ENCODE data around the gene SSU72. TPM values are rescaled to one million over a fixed set of nuclear protein-coding genes. Genes with fewer than 3 reads are reported as not detected.

The SSU72 gene
- total RNA-seq (65.1 and 72.7 TPM in 2 replicates), polyA plus RNA-seq (127 and 135 TPM in 2 replicates), polyA minus RNA-seq (ENCODE audit: low replicate concordance) (75.1 and 86.7 TPM in 2 replicates)
- polyA plus RNA-seq (2012) = 125 and 138 TPM in 2 replicates

DNA sequence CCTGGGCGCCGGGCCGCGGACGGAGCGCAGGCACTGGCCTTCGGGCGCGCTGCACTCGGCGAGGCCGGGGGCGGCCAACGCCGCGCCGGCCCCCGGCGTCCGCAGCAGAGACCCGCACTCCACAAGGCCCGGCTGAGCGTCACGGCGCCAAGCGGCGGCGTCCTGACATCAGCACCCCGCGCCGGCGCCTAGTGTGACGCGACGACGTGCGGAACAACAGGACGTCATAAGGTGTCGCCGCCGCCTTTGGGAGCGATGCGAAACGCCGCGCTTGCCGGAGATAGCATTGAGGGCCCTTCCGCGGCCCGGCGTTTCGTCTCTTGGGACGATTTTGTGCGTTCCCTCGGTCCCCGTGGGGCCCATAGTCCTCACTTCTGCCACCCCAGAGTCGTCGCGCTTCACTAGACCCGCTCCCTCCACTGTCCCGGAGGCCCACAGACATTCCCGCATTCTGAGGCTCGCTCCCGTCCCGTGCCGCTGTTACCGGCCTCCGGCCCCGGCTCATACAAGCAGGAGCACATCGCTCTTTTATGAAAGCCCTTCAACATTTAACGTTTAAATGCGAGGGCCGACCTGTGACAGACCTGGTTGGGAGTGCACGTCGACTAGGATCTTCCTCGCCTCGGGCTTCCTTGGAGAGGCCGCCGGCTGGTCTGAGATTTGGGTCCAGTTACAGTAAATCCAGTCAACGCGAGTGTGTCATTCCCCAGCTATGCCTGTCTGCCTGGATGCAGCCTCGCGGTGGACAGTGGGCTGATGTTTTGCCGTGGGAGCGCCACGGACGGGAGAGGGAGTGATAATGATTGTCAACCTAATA lies at the start of gene SSU72:
Gene SSU72 (minus strand): TSS at position 143 of the 817 bp plus-strand sequence. CDS start 306 bp downstream, outside the sequence.
- Histone ChIP-seq H3K4me3 (replicated peaks in 1 of 4; ENCODE audit: control extremely low read depth in 1 of 4, insufficient read depth in 1 of 4, low read depth in 3 of 4, low read length in 4 of 4) (peak within 1 kb of the TSS; percentile 83 to 97 (median 90)), H3K79me2 (ENCODE audit: control insufficient read depth, insufficient read depth, low read length) (peaks cover 44% of the 10 kb centered on the region), H3K4me1 (ENCODE audit: control insufficient read depth, extremely low read depth, insufficient read depth, low read length) (peaks cover 6% of the 10 kb centered on the region)

GRCh38 chr1:1623631-1624442 lies 49.2 kb upstream of the SSU72 start:
- Histone ChIP-seq H3K9me3 (ENCODE audit: control insufficient read depth, insufficient read depth, low read depth, low read length) (no peaks in the 10 kb centered on the region), H3K27ac (ENCODE audit: insufficient read depth, low read length) (no peak overlapping the region), H3K9ac (ENCODE audit: insufficient read depth, low read length) (no peak overlapping the region), H2AFZ (ENCODE audit: low read length) (no peak overlapping the region), H3K4me3 (replicated peaks in 1 of 4; ENCODE audit: control extremely low read depth in 1 of 4, insufficient read depth in 1 of 4, low read depth in 3 of 4, low read length in 4 of 4) (no peak overlapping the region), H3K79me2 (ENCODE audit: control insufficient read depth, insufficient read depth, low read length) (no peaks in the 10 kb centered on the region), H3K27me3 (ENCODE audit: control insufficient read depth, insufficient read depth, low read length) (no peaks in the 10 kb centered on the region), H3K4me2 (ENCODE audit: extremely low read depth, insufficient read depth, low read length) (no peak overlapping the region), H4K20me1 (ENCODE audit: control insufficient read depth, extremely low read depth, insufficient read depth, low read length) (no peaks in the 10 kb centered on the region), H3K4me1 (ENCODE audit: control insufficient read depth, extremely low read depth, insufficient read depth, low read length) (no peaks in the 10 kb centered on the region), H3K36me3 (ENCODE audit: control insufficient read depth, insufficient read depth, low read length) (peaks cover 6% of the 10 kb centered on the region)
- no peak for DNase-seq (ENCODE audit: low read depth in 2 of 2)
- TF ChIP-seq EZH2 (IDR thresholded peaks at IDR 0.05; ENCODE audit: low read length, missing control alignments) = no peak
- TF ChIP-seq, protein P1, sequence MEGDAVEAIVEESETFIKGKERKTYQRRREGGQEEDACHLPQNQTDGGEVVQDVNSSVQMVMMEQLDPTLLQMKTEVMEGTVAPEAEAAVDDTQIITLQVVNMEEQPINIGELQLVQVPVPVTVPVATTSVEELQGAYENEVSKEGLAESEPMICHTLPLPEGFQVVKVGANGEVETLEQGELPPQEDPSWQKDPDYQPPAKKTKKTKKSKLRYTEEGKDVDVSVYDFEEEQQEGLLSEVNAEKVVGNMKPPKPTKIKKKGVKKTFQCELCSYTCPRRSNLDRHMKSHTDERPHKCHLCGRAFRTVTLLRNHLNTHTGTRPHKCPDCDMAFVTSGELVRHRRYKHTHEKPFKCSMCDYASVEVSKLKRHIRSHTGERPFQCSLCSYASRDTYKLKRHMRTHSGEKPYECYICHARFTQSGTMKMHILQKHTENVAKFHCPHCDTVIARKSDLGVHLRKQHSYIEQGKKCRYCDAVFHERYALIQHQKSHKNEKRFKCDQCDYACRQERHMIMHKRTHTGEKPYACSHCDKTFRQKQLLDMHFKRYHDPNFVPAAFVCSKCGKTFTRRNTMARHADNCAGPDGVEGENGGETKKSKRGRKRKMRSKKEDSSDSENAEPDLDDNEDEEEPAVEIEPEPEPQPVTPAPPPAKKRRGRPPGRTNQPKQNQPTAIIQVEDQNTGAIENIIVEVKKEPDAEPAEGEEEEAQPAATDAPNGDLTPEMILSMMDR (conservative IDR thresholded peaks at IDR 0.05 in 1 of 2, IDR thresholded peaks at IDR 0.05 in 1 of 2; ENCODE audit: low read depth in 1 of 2, low read length in 2 of 2) = no peak

More for the DNA sequence above, at the start of gene SSU72:
- peak within 1 kb of the TSS; percentile 99 for H3K4me2 ChIP-seq (ENCODE audit: extremely low read depth, insufficient read depth, low read length)
- DNase-seq (ENCODE audit: low read depth in 2 of 2) = peak; percentile 90 to 94
- no peaks in the 10 kb centered on the region for H3K9me3 ChIP-seq (ENCODE audit: control insufficient read depth, insufficient read depth, low read depth, low read length)
- H3K36me3 ChIP-seq (ENCODE audit: control insufficient read depth, insufficient read depth, low read length) = peaks cover 1% of the 10 kb centered on the region
- H4K20me1 ChIP-seq (ENCODE audit: control insufficient read depth, extremely low read depth, insufficient read depth, low read length) = no peaks in the 10 kb centered on the region
- no peak for TF ChIP-seq EZH2 (IDR thresholded peaks at IDR 0.05; ENCODE audit: low read length, missing control alignments)
- TF ChIP-seq, protein P1 (conservative IDR thresholded peaks at IDR 0.05 in 1 of 2, IDR thresholded peaks at IDR 0.05 in 1 of 2; ENCODE audit: low read depth in 1 of 2, low read length in 2 of 2) = no peak
- H3K27me3 ChIP-seq (ENCODE audit: control insufficient read depth, insufficient read depth, low read length) = peaks cover 5% of the 10 kb centered on the region
- peak within 1 kb of the TSS; percentile 98 for H3K27ac ChIP-seq (ENCODE audit: insufficient read depth, low read length)
- H3K9ac ChIP-seq (ENCODE audit: insufficient read depth, low read length) = peak within 1 kb of the TSS; percentile 100
- peak within 1 kb of the TSS; percentile 57 for H2AFZ ChIP-seq (ENCODE audit: low read length)

- no peak overlapping the region for H3K4me3 ChIP-seq (replicated peaks in 1 of 4; ENCODE audit: control extremely low read depth in 1 of 4, insufficient read depth in 1 of 4, low read depth in 3 of 4, low read length in 4 of 4)
- H3K4me1 ChIP-seq (ENCODE audit: control insufficient read depth, extremely low read depth, insufficient read depth, low read length) = no peaks in the 10 kb centered on the region
- H3K27me3 ChIP-seq (ENCODE audit: control insufficient read depth, insufficient read depth, low read length) = no peaks in the 10 kb centered on the region
- H3K79me2 ChIP-seq (ENCODE audit: control insufficient read depth, insufficient read depth, low read length) = no peaks in the 10 kb centered on the region
- no peak for DNase-seq (ENCODE audit: low read depth in 2 of 2)
- H4K20me1 ChIP-seq (ENCODE audit: control insufficient read depth, extremely low read depth, insufficient read depth, low read length) = no peaks in the 10 kb centered on the region
- TF ChIP-seq, protein P1 (conservative IDR thresholded peaks at IDR 0.05 in 1 of 2, IDR thresholded peaks at IDR 0.05 in 1 of 2; ENCODE audit: low read depth in 1 of 2, low read length in 2 of 2) = no peak
- TF ChIP-seq EZH2 (IDR thresholded peaks at IDR 0.05; ENCODE audit: low read length, missing control alignments) = no peak
- no peak overlapping the region for H3K9ac ChIP-seq (ENCODE audit: insufficient read depth, low read length)
- H3K36me3 ChIP-seq (ENCODE audit: control insufficient read depth, insufficient read depth, low read length) = peaks cover 5% of the 10 kb centered on the region
- H3K27ac ChIP-seq (ENCODE audit: insufficient read depth, low read length) = no peak overlapping the region
- H2AFZ ChIP-seq (ENCODE audit: low read length) = no peak overlapping the region
- no peak overlapping the region for H3K4me2 ChIP-seq (ENCODE audit: extremely low read depth, insufficient read depth, low read length)
- no peaks in the 10 kb centered on the region for H3K9me3 ChIP-seq (ENCODE audit: control insufficient read depth, insufficient read depth, low read depth, low read length)
Measured at GRCh38 chr1:1623181-1623630, 48.5 kb upstream of the SSU72 start.

Data from fibroblast of lung (primary cell).